SK-N-SH treated with all-trans-retinoic acid at 6 μM for 48 hours (cell line): ENCODE data around the gene UCKL1.

Experiments used
- CSRNP3 ChIP-seq: fragments of 250-450 bp; sonication (Bioruptor Pico); IDR thresholded peaks from 2 replicates; pipeline ENCODE4 v1.5.1; 2021; ENCODE audit warnings: mild to moderate bottlenecking, moderate library complexity
- GLIS3 ChIP-seq: fragments of 250-450 bp; sonication (Bioruptor Pico); IDR thresholded peaks from 2 replicates; pipeline ENCODE4 v1.5.0; 2020; ENCODE audit warnings: mild to moderate bottlenecking, moderate library complexity
- ISL1 ChIP-seq: fragments of 250-450 bp; sonication (Bioruptor Pico); IDR thresholded peaks from 2 replicates; pipeline ENCODE4 v2.1.2; 2022; ENCODE audit warnings: mild to moderate bottlenecking, moderate library complexity
- POU6F1 ChIP-seq: fragments of 250-450 bp; sonication (Bioruptor Pico); IDR thresholded peaks from 2 replicates; pipeline ENCODE4 v1.8.0; 2021; ENCODE audit warnings: low read depth, mild to moderate bottlenecking, moderate library complexity, borderline replicate concordance
- RARB ChIP-seq: fragments of 250-450 bp; sonication (Bioruptor Pico); IDR thresholded peaks from 2 replicates; pipeline ENCODE4 v1.8.0; 2021; ENCODE audit warnings: mild to moderate bottlenecking, moderate library complexity
- SNAI2 ChIP-seq: fragments of 250-450 bp; sonication (Bioruptor Pico); IDR thresholded peaks from 2 replicates; pipeline ENCODE4 v1.5.0; 2020; ENCODE audit warnings: mild to moderate bottlenecking, moderate library complexity
- TOX ChIP-seq: fragments of 250-450 bp; sonication (Bioruptor Pico); IDR thresholded peaks from 2 replicates; pipeline ENCODE4 v1.8.0; 2021; ENCODE audit warnings: mild to moderate bottlenecking, moderate library complexity, borderline replicate concordance
- ZC3H10 ChIP-seq: fragments of 250-450 bp; sonication (Bioruptor Pico); IDR thresholded peaks from 2 replicates; pipeline ENCODE4 v1.5.1; 2021; ENCODE audit warnings: mild to moderate bottlenecking, moderate library complexity
- ZFP3 ChIP-seq: fragments of 250-450 bp; sonication (Bioruptor Pico); IDR thresholded peaks from 2 replicates; pipeline ENCODE4 v1.5.0; 2020; ENCODE audit warnings: mild to moderate bottlenecking, moderate library complexity
- ZNF70 ChIP-seq: fragments of 450-650 bp; formaldehyde crosslinking; IDR thresholded peaks from 2 replicates; pipeline ENCODE4 v1.5.0; 2020; ENCODE audit warnings: mild to moderate bottlenecking, moderate library complexity
- TF ChIP-seq, protein P1 (sequence below): fragments of 250-450 bp; sonication (Bioruptor Pico); IDR thresholded peaks from 2 replicates; pipeline ENCODE4 v1.5.0; 2020; ENCODE audit warnings: mild to moderate bottlenecking, moderate library complexity
- TF ChIP-seq, protein P2 (sequence below): fragments of 250-450 bp; sonication (Bioruptor Pico); IDR thresholded peaks from 2 replicates; pipeline ENCODE4 v1.8.0; 2020; ENCODE audit warnings: mild to moderate bottlenecking, moderate library complexity, borderline replicate concordance
- TF ChIP-seq, protein P3 (sequence below): fragments of 250-450 bp; sonication (Bioruptor Pico); IDR thresholded peaks from 2 replicates; pipeline ENCODE4 v1.5.1; 2020; ENCODE audit warnings: low read depth, mild to moderate bottlenecking, moderate library complexity

- TF ChIP-seq RARB (CRISPR knock-in tag) (no peak), GLIS3 (CRISPR knock-in tag) (no peak), SNAI2 (CRISPR knock-in tag) (no peak), ZNF70 (CRISPR knock-in tag) (no peak), ISL1 (CRISPR knock-in tag) (no peak), ZC3H10 (CRISPR knock-in tag) (no peak), TOX (CRISPR knock-in tag) (no peak), ZFP3 (CRISPR knock-in tag) (no peak), POU6F1 (no peak), CSRNP3 (no peak)
- TF ChIP-seq, protein P1, sequence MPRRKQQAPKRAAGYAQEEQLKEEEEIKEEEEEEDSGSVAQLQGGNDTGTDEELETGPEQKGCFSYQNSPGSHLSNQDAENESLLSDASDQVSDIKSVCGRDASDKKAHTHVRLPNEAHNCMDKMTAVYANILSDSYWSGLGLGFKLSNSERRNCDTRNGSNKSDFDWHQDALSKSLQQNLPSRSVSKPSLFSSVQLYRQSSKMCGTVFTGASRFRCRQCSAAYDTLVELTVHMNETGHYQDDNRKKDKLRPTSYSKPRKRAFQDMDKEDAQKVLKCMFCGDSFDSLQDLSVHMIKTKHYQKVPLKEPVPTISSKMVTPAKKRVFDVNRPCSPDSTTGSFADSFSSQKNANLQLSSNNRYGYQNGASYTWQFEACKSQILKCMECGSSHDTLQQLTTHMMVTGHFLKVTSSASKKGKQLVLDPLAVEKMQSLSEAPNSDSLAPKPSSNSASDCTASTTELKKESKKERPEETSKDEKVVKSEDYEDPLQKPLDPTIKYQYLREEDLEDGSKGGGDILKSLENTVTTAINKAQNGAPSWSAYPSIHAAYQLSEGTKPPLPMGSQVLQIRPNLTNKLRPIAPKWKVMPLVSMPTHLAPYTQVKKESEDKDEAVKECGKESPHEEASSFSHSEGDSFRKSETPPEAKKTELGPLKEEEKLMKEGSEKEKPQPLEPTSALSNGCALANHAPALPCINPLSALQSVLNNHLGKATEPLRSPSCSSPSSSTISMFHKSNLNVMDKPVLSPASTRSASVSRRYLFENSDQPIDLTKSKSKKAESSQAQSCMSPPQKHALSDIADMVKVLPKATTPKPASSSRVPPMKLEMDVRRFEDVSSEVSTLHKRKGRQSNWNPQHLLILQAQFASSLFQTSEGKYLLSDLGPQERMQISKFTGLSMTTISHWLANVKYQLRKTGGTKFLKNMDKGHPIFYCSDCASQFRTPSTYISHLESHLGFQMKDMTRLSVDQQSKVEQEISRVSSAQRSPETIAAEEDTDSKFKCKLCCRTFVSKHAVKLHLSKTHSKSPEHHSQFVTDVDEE (CRISPR knock-in tag), result no peak
- TF ChIP-seq, protein P2, sequence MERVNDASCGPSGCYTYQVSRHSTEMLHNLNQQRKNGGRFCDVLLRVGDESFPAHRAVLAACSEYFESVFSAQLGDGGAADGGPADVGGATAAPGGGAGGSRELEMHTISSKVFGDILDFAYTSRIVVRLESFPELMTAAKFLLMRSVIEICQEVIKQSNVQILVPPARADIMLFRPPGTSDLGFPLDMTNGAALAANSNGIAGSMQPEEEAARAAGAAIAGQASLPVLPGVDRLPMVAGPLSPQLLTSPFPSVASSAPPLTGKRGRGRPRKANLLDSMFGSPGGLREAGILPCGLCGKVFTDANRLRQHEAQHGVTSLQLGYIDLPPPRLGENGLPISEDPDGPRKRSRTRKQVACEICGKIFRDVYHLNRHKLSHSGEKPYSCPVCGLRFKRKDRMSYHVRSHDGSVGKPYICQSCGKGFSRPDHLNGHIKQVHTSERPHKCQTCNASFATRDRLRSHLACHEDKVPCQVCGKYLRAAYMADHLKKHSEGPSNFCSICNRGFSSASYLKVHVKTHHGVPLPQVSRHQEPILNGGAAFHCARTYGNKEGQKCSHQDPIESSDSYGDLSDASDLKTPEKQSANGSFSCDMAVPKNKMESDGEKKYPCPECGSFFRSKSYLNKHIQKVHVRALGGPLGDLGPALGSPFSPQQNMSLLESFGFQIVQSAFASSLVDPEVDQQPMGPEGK, result no peak
- TF ChIP-seq, protein P3, sequence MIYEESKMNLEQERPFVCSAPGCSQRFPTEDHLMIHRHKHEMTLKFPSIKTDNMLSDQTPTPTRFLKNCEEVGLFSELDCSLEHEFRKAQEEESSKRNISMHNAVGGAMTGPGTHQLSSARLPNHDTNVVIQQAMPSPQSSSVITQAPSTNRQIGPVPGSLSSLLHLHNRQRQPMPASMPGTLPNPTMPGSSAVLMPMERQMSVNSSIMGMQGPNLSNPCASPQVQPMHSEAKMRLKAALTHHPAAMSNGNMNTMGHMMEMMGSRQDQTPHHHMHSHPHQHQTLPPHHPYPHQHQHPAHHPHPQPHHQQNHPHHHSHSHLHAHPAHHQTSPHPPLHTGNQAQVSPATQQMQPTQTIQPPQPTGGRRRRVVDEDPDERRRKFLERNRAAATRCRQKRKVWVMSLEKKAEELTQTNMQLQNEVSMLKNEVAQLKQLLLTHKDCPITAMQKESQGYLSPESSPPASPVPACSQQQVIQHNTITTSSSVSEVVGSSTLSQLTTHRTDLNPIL (CRISPR knock-in tag), result no peak
These were observed 47.9 kb upstream of the UCKL1 start for GRCh38 chr20:64003960-64004725.
